Hepatocyte (in vitro differentiated cells): Measurements from ENCODE around the gene FASN.

ENCODE experiments used
- CTCF ChIP-seq: fragments of 200-600 bp; sonication (generic); IDR thresholded peaks from 2 replicates; pipeline ENCODE4 v1.5.1; 2016; ENCODE audit warnings: antibody characterized with exemption, mild to moderate bottlenecking; ENCODE audit not compliant: poor library complexity
- EZH2 ChIP-seq: fragments of 200-600 bp; sonication (generic); IDR thresholded peaks from 2 replicates; pipeline ENCODE4 v1.6.1; 2016; ENCODE audit warnings: antibody characterized with exemption, mild to moderate bottlenecking, borderline replicate concordance

- TF ChIP-seq CTCF (no peak), EZH2 (no peak)
These were observed 49.5 kb downstream of the FASN start for GRCh38 chr17:82048571-82048971.
